Measurements from ENCODE around the gene CTCFL. TPM values are rescaled to one million over a fixed set of nuclear protein-coding genes. Genes with fewer than 3 reads are reported as not detected.

Gene CTCFL
- total and polyA plus RNA-seq, 2 of the 8 experiments (the other 6 are each of a cell fraction or from before 2014, with no cell fraction given) = 0.30 to 0.80 TPM

DNA sequence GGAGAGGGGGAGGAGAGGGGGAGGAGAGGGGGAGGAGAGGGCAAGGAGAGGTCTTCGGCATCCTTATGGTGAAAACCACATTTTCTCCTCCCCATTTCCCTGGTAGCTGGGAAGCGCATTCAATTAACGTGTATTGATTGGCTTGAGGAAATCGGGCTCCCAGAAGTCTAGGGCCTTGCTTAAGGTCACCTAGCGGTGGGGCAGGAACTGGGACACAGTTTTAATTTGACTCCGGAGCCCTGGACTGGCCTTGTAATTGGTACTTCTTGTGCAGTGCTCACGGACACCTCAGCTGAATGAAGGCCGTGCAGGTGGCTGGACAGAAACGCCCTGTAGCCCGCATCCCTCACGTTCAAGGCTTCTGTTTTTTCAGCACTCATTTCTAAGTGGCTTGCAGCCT lies 42.8 kb downstream of the CTCFL start:
- H3K9ac ChIP-seq (replicated peaks in 1 of 4; ENCODE audit: extremely low read depth in 1 of 4, low read depth in 3 of 4, low read length in 3 of 4) = peak overlapping the region in 1 of 4 experiments; percentile 10; a peak in 1 of 7 replicates

More for the DNA sequence above, 42.8 kb downstream of the CTCFL start:
- Histone ChIP-seq H4K20me1 (replicated peaks in 1 of 2; ENCODE audit: control insufficient read depth in 1 of 2, insufficient read depth in 2 of 2, low read length in 2 of 2) (no peaks in the 10 kb centered on the region), H4K5ac (ENCODE audit: insufficient read length, low read depth, low read length) (no peak overlapping the region), H3K27me3 (replicated peaks in 1 of 4; ENCODE audit: control insufficient read depth in 3 of 4, extremely low read depth in 1 of 4, insufficient read depth in 3 of 4, low read length in 3 of 4) (no peaks in the 10 kb centered on the region; a peak in 1 of 7 replicates), H3K23ac (ENCODE audit: insufficient read length) (no peak overlapping the region), H3K4me3 (ENCODE audit: extremely low read depth in 1 of 4, insufficient read depth in 2 of 4, low read depth in 3 of 4, low read length in 4 of 4) (no peak overlapping the region), H2BK5ac (ENCODE audit: low read depth, low read length) (no peak overlapping the region; the same call in 1 of the 2 replicates), H3K23me2 (ENCODE audit: low read depth, low read length) (no peaks in the 10 kb centered on the region), H2BK20ac (ENCODE audit: low read length) (0 out of 2 replicates have a peak overlapping the region, but pooled peaks have one; percentile 29), H3K4ac (replicated peaks; ENCODE audit: insufficient read length, low read depth, low read length) (no peak overlapping the region), H3K18ac (ENCODE audit: extremely low read depth, low read length) (no peak overlapping the region), H3K4me2 (ENCODE audit: insufficient read depth in 1 of 2, low read depth in 2 of 2, low read length in 2 of 2) (no peak overlapping the region), H2AFZ (ENCODE audit: low read length) (peak overlapping the region; percentile 81; the same call in 1 of the 2 replicates), H3K4me1 (replicated peaks in 1 of 4; ENCODE audit: control insufficient read depth in 3 of 4, insufficient read depth in 4 of 4, low read length in 3 of 4) (peaks cover 9 to 16% (median 13%) of the 10 kb centered on the region in 4 experiments), H4K91ac (replicated peaks; ENCODE audit: insufficient read length, low read length) (peak overlapping the region; percentile 29), H3K27ac (ENCODE audit: low read depth, low read length) (no peak overlapping the region), H3K79me2 (ENCODE audit: control insufficient read depth in 1 of 2, insufficient read depth in 2 of 2, low read length in 2 of 2) (no peaks in the 10 kb centered on the region), H2BK120ac (replicated peaks; ENCODE audit: low read depth, low read length) (no peak overlapping the region), H3K36me3 (ENCODE audit: control insufficient read depth in 2 of 4, insufficient read depth in 4 of 4, low read length in 3 of 4) (no peaks in the 10 kb centered on the region), H3K14ac (ENCODE audit: insufficient read length) (no peak overlapping the region), H3K56ac (replicated peaks; ENCODE audit: insufficient read length, low read depth, low read length) (no peak overlapping the region), H2BK12ac (ENCODE audit: low read depth, low read length) (peak overlapping the region; percentile 71; the same call in 1 of the 2 replicates), H4K8ac (ENCODE audit: extremely low read depth, insufficient read depth, low read length) (no peak overlapping the region), H2AK5ac (ENCODE audit: low read depth, low read length) (no peak overlapping the region), H2BK15ac (ENCODE audit: low read length) (0 out of 2 replicates have a peak overlapping the region, but pooled peaks have one; percentile 95), H3K79me1 (ENCODE audit: low read depth, low read length) (no peaks in the 10 kb centered on the region), H3K9me3 (ENCODE audit: insufficient read depth in 2 of 2, low read depth in 1 of 2, low read length in 1 of 2) (no peaks in the 10 kb centered on the region)
- POLR2A ChIA-PET (ENCODE audit: partially characterized antibody) = interaction anchor here (1.0 to 2.3 kb wide), 2 partner anchors 9 to 92 kb away, joined by 3 to 9 read pairs; partner anchors contain the start of gene RBM38
- CTCF ChIA-PET (ENCODE audit: partially characterized antibody) = interaction anchor here (1.2 to 3.5 kb wide), 6 partner anchors 11 to 81 kb away, joined by 3 to 17 read pairs (median 4); no protein-coding TSS in a partner anchor
- TF ChIP-seq SP2 (IDR thresholded peaks at IDR 0.05; ENCODE audit: low read length) = no peak
- TF ChIP-seq CTCF (IDR thresholded peaks at IDR 0.05; ENCODE audit: control extremely low read depth in 1 of 3, insufficient read depth in 1 of 3, low read depth in 1 of 3, low read length in 3 of 3) = peak in 1 of 3 experiments; percentile 22; a peak in 1 of 4 replicates
- no peak for TF ChIP-seq ZNF274 (IDR thresholded peaks at IDR 0.05; ENCODE audit: borderline replicate concordance, extremely low read depth, low read length)
- no peak for TF ChIP-seq CHD1 (IDR thresholded peaks at IDR 0.05; ENCODE audit: low read depth, low read length)
- TF ChIP-seq CHD2 (IDR thresholded peaks at IDR 0.05; ENCODE audit: low read length) = no peak
- no peak for TF ChIP-seq RXRA (IDR thresholded peaks at IDR 0.05; ENCODE audit: insufficient read depth, low read depth, low read length)
- FAIRE-seq (no peak), DNase-seq (ENCODE audit: low read depth in 1 of 2, low spot score in 2 of 2) (no peak)
- 54% methylated on average over 10 of the region's 11 CpGs; no CpG with 5 or more reads in 1 of the 2 experiments for WGBS, 2 experiments (ENCODE audit: extremely low coverage in 1 of 2, insufficient coverage in 1 of 2, insufficient read length in 1 of 2, insufficient replicate concordance in 2 of 2, low coverage in 1 of 2, low lambda C conversion rate in 2 of 2, missing lambda C conversion rate in 1 of 2)

Data from H1 (cell line).